HL-60 (cell line): ENCODE data around the gene MYOM1.

Experiments
- DNase-seq, 2 experiments: peaks; one replicate each; pipeline ENCODE4 v3.0.0-alpha.2; 2010 to 2020; ENCODE audit warnings: low read depth in 1 of 2, low spot score in 1 of 2
- H3K27ac ChIP-seq: fragments of 250-450 bp; sonication (Bioruptor Pico); replicated peaks from 2 replicates; pipeline ENCODE4 v1.5.1; 2020; ENCODE audit warnings: mild to moderate bottlenecking, moderate library complexity
- H3K27me3 ChIP-seq: fragments of 250-450 bp; sonication (Bioruptor Pico); 2 replicates; pipeline ENCODE4 v1.5.1; 2021; ENCODE audit warnings: mild to moderate bottlenecking, moderate library complexity; ENCODE audit not compliant: insufficient read depth, poor library complexity, severe bottlenecking
- H3K4me3 ChIP-seq: replicated peaks from 2 replicates; pipeline ENCODE4 v1.5.1; 2011; ENCODE audit warnings: mild to moderate bottlenecking, control low read depth, low read length; ENCODE audit not compliant: insufficient read depth
- CTCF ChIP-seq: IDR thresholded peaks from one replicate; pipeline ENCODE4 v1.5.1; 2011; ENCODE audit warnings: low read length, control low read depth, inconsistent platforms; ENCODE audit not compliant: insufficient read depth
- GABPA ChIP-seq: IDR thresholded peaks from 2 replicates; pipeline ENCODE4 v1.6.1; 2012; ENCODE audit warnings: low read depth
- POLR2AphosphoS5 ChIP-seq: IDR thresholded peaks from 2 replicates; pipeline ENCODE4 v1.6.1; 2012; ENCODE audit warnings: low read depth
- REST ChIP-seq: IDR thresholded peaks from 2 replicates; pipeline ENCODE4 v1.6.1; 2012; ENCODE audit warnings: low read depth; ENCODE audit not compliant: insufficient replicate concordance
- SPI1 ChIP-seq: IDR thresholded peaks from 2 replicates; pipeline ENCODE4 v1.6.1; 2012; ENCODE audit warnings: low read depth, mild to moderate bottlenecking, borderline replicate concordance

MYOM1 gene

GRCh38 chr18:3041843-3042242 lies 177.9 kb downstream of the MYOM1 start:
- TF ChIP-seq REST (no peak), POLR2AphosphoS5 (no peak), GABPA (no peak), SPI1 (no peak), CTCF (no peak)
- Histone ChIP-seq H3K27ac (no peak overlapping the region), H3K4me3 (no peak overlapping the region), H3K27me3 (no peaks in the 10 kb centered on the region)
- no peak for DNase-seq

GRCh38 chr18:3040881-3041280 lies 178.9 kb downstream of the MYOM1 start:
- H3K27me3 ChIP-seq: no peaks in the 10 kb centered on the region
- no peak overlapping the region for H3K27ac ChIP-seq
- DNase-seq: no peak
- no peak overlapping the region for H3K4me3 ChIP-seq
- TF ChIP-seq GABPA (no peak), SPI1 (no peak), CTCF (no peak), POLR2AphosphoS5 (no peak), REST (no peak)

GRCh38 chr18:3040173-3040572 lies 179.6 kb downstream of the MYOM1 start:
- no peak for DNase-seq
- Histone ChIP-seq H3K27ac (no peak overlapping the region), H3K4me3 (no peak overlapping the region), H3K27me3 (no peaks in the 10 kb centered on the region)
- TF ChIP-seq SPI1 (no peak), REST (no peak), POLR2AphosphoS5 (no peak), CTCF (no peak), GABPA (no peak)
